HepG2 (cell line): Measurements from ENCODE around the gene ID3. TPM values are rescaled to one million over a fixed set of nuclear protein-coding genes. Genes with fewer than 3 reads are reported as not detected.

ENCODE experiments used
- DNMT3B ChIP-seq: conservative IDR thresholded peaks from 2 replicates; pipeline ENCODE4 v1.6.1; 2016; ENCODE audit warnings: missing biosample characterization, control low read depth
- DR1 ChIP-seq: sonication (generic); formaldehyde crosslinking; IDR thresholded peaks from 2 replicates; pipeline ENCODE4 v1.8.0; 2021; ENCODE audit warnings: mild to moderate bottlenecking, missing genetic modification reagents, inconsistent platforms
- FOXO1 ChIP-seq: sonication (generic); formaldehyde crosslinking; IDR thresholded peaks from 2 replicates; pipeline ENCODE4 v1.4.0; 2020; ENCODE audit warnings: missing genetic modification reagents
- HIC2 ChIP-seq: sonication (generic); formaldehyde crosslinking; IDR thresholded peaks from 2 replicates; pipeline ENCODE4 v1.9.0; 2022; ENCODE audit warnings: low read depth, missing genetic modification reagents
- HNF1A ChIP-seq, 2 experiments: sonication (generic) in 1 of 2; formaldehyde crosslinking in 1 of 2; IDR thresholded peaks; 2 replicates each; pipeline versions ENCODE4 v1.4.0 to v1.6.1; 2016 to 2020; ENCODE audit warnings: borderline replicate concordance in 1 of 2, low read depth in 1 of 2, mild to moderate bottlenecking in 1 of 2, missing genetic modification reagents in 1 of 2
- HNF4G ChIP-seq, 2 experiments: sonication (generic) in 1 of 2; formaldehyde crosslinking in 1 of 2; IDR thresholded peaks; 2 replicates each; pipeline versions ENCODE4 v1.4.0 to v1.6.1; 2011 to 2020; ENCODE audit warnings: borderline replicate concordance in 2 of 2, low read depth in 2 of 2, mild to moderate bottlenecking in 2 of 2, low read length in 1 of 2, missing genetic modification reagents in 1 of 2, moderate library complexity in 1 of 2
- MEIS1 ChIP-seq: sonication (generic); formaldehyde crosslinking; IDR thresholded peaks from 2 replicates; pipeline ENCODE4 v1.9.0; 2021; ENCODE audit warnings: mild to moderate bottlenecking, missing genetic modification reagents, moderate library complexity, borderline replicate concordance
- MLX ChIP-seq: IDR thresholded peaks from 2 replicates; pipeline ENCODE4 v1.6.1; 2016
- PLRG1 ChIP-seq: fragments of 450-650 bp; conservative IDR thresholded peaks from 2 replicates; pipeline ENCODE4 v1.6.1; 2016
- RARA ChIP-seq: IDR thresholded peaks from 2 replicates; pipeline ENCODE4 v1.6.1; 2016; ENCODE audit warnings: missing genetic modification reagents, missing compliant biosample characterization
- SIX4 ChIP-seq: sonication (generic); formaldehyde crosslinking; IDR thresholded peaks from 2 replicates; pipeline ENCODE4 v1.4.0; 2020; ENCODE audit warnings: missing genetic modification reagents
- SP2 ChIP-seq: sonication (generic); formaldehyde crosslinking; IDR thresholded peaks from 2 replicates; pipeline ENCODE4 v1.5.1; 2020; ENCODE audit warnings: mild to moderate bottlenecking, missing genetic modification reagents
- TARDBP ChIP-seq: sonication (generic); formaldehyde crosslinking; IDR thresholded peaks from 2 replicates; pipeline ENCODE4 v1.8.0; 2022; ENCODE audit warnings: mild to moderate bottlenecking, missing genetic modification reagents
- ZBTB2 ChIP-seq: sonication (generic); formaldehyde crosslinking; IDR thresholded peaks from 2 replicates; pipeline ENCODE4 v1.8.0; 2022; ENCODE audit warnings: low read depth, missing genetic modification reagents
- ZBTB26 ChIP-seq: IDR thresholded peaks from 2 replicates; pipeline ENCODE4 v1.6.1; 2016; ENCODE audit warnings: missing compliant biosample characterization, missing genetic modification reagents, borderline replicate concordance
- ZFP41 ChIP-seq: sonication (generic); formaldehyde crosslinking; IDR thresholded peaks from 2 replicates; pipeline ENCODE4 v1.4.0; 2020; ENCODE audit warnings: mild to moderate bottlenecking, missing genetic modification reagents, borderline replicate concordance
- ZFY ChIP-seq: sonication (generic); formaldehyde crosslinking; IDR thresholded peaks from 2 replicates; pipeline ENCODE4 v1.4.0; 2020; ENCODE audit warnings: missing genetic modification reagents
- ZMYM4 ChIP-seq: sonication (generic); formaldehyde crosslinking; IDR thresholded peaks from 2 replicates; pipeline ENCODE4 v1.8.1; 2023; ENCODE audit warnings: mild to moderate bottlenecking, missing genetic modification reagents
- ZNF841 ChIP-seq: sonication (generic); formaldehyde crosslinking; IDR thresholded peaks from 2 replicates; pipeline ENCODE4 v1.8.1; 2023; ENCODE audit warnings: missing genetic modification reagents, borderline replicate concordance
- polyA plus RNA-seq, 8 experiments: library from polyadenylated mRNA; depleted of rRNA in 3 of 8; stranded (reverse) in 7 of 8; unstranded in 1 of 8; fragments of >200 nt; fragmentation: Illumina TruSeq in 4 of 8; extraction: Trizol in 4 of 8; gene quantifications; 2 replicates each; pipeline versions ENCODE4 v1.2.1 to v1.2.3, GENCODE V29; 2011 to 2016; ENCODE audit warnings: low read depth in 4 of 8, missing spikeins in 1 of 8, mixed read lengths in 1 of 8; ENCODE audit not compliant: insufficient read depth in 1 of 8
- total RNA-seq, 5 experiments: library from RNA; depleted of rRNA; stranded (reverse); fragments of >200 nt; fragmentation: Illumina TruSeq; extraction: Trizol; gene quantifications; 2 replicates each; pipeline ENCODE4 v1.2.3, GENCODE V29; 2016; ENCODE audit warnings: low read depth in 1 of 5

ID3 gene
- total and polyA plus RNA-seq, 2 of the 13 experiments (the other 11 are each of a cell fraction or from before 2014, with no cell fraction given): 64.8 to 115 TPM

GRCh38 chr1:23562137-23562876 lies 3.0 kb upstream of the ID3 start (continued):
- TF ChIP-seq DR1 (CRISPR knock-in tag): no peak
- peak; percentile 29; the same call in 1 of the 2 replicates for TF ChIP-seq ZMYM4
- TF ChIP-seq HIC2 (CRISPR knock-in tag): no peak
- no peak for TF ChIP-seq ZBTB2 (CRISPR knock-in tag)
- TF ChIP-seq ZFP41 (CRISPR knock-in tag): no peak
- 0 out of 2 replicates have a peak, but pooled peaks have one; percentile 56 for TF ChIP-seq DNMT3B (CRISPR knock-in tag)
- TF ChIP-seq MLX (CRISPR knock-in tag): peak; percentile 51; the same call in 1 of the 2 replicates
- 0 out of 2 replicates have a peak, but pooled peaks have one; percentile 29 for TF ChIP-seq SP2 (CRISPR knock-in tag)
- TF ChIP-seq FOXO1: peak; percentile 61; the same call in 1 of the 2 replicates
- TF ChIP-seq HNF4G (IDR thresholded peaks at IDR 0.05; ENCODE audit: borderline replicate concordance, low read depth, low read length): peak; percentile 33; the same call in 1 of the 2 replicates
- TF ChIP-seq HNF4G (CRISPR knock-in tag; IDR thresholded peaks at IDR 0.05; ENCODE audit: borderline replicate concordance, low read depth): no peak
- peak; percentile 51; the same call in 1 of the 2 replicates for TF ChIP-seq MEIS1 (CRISPR knock-in tag)
- no peak for TF ChIP-seq ZBTB26 (CRISPR knock-in tag)
- TF ChIP-seq TARDBP (CRISPR knock-in tag): peak; percentile 62
- TF ChIP-seq SIX4 (CRISPR knock-in tag): 0 out of 2 replicates have a peak, but pooled peaks have one; percentile 33
- TF ChIP-seq HNF1A (IDR thresholded peaks at IDR 0.05; ENCODE audit: low read depth): 0 out of 2 replicates have a peak, but pooled peaks have one; percentile 16
- TF ChIP-seq HNF1A (CRISPR knock-in tag; IDR thresholded peaks at IDR 0.05; ENCODE audit: borderline replicate concordance): peak; percentile 68; the same call in 1 of the 2 replicates
- peak; percentile 50 for TF ChIP-seq ZFY
- TF ChIP-seq RARA: peak; percentile 56
- TF ChIP-seq PLRG1: no peak
- TF ChIP-seq ZNF841 (CRISPR knock-in tag): no peak
